Loucy (cell line): Measurements from ENCODE around the gene MLKL.

Experiments
- CTCF ChIP-seq: fragments of 200-600 bp; sonication (generic); conservative IDR thresholded peaks from 2 replicates; pipeline ENCODE4 v1.5.1; 2014; ENCODE audit warnings: mild to moderate bottlenecking, antibody characterized with exemption, low read length
- EZH2phosphoT487 ChIP-seq: fragments of 200-600 bp; IDR thresholded peaks from 2 replicates; pipeline ENCODE4 v1.6.1; 2018; ENCODE audit warnings: antibody characterized with exemption, mild to moderate bottlenecking, moderate library complexity, borderline replicate concordance

- TF ChIP-seq CTCF = no peak
- TF ChIP-seq EZH2phosphoT487 = no peak
Observed at GRCh38 chr16:74695450-74696422, 4.9 kb downstream of the MLKL start.
